GM18520 (cell line): ENCODE results near the gene PROCR.
"Not testable (repeated sequence)": the region's sequence is repeated elsewhere in the genome, so short reads cannot be mapped to it uniquely, and the experiment has no call there.

ENCODE experiments used
- ATAC-seq: cut with Tn5 transposase; IDR thresholded peaks from one replicate; pipeline ENCODE4 v1.9.1; 2021; ENCODE audit not compliant: unreplicated experiment

Gene PROCR

DNA sequence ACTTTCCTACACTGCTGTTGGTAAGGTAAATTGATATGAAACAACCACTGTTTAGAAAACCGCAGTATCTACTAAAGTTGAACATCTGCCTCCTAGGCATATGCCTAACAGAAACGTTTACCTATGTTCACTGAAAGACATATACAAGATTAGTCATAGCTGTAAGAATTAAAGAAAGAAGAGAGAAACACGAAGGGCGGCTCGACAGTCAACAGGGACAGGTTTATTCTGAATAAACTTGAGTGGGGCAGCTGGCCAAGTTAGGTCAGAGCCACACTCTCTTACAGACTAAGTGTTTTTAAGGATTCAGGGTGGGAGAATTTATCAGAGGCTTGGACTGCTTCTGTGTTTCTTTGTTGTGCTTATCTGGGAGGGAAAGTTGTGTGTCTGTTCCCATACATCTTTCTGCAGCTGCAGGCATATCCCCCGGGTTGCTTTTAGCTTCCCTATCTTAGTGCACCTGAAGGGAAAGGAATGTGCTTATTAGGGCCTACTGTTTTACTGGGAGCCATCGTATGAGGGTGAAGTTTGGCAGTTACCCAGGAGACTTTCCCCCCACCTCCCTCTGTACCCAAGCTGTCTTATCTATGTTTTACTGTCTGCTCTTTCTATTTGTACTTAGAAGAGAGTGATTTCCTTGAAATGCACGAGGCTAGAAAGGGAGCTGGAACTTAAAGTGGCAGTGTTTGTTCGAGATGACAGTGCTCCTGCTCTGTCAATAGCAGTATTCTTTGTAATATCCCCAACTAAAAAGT lies 20.4 kb downstream of the PROCR start:
- no peak for ATAC-seq

DNA sequence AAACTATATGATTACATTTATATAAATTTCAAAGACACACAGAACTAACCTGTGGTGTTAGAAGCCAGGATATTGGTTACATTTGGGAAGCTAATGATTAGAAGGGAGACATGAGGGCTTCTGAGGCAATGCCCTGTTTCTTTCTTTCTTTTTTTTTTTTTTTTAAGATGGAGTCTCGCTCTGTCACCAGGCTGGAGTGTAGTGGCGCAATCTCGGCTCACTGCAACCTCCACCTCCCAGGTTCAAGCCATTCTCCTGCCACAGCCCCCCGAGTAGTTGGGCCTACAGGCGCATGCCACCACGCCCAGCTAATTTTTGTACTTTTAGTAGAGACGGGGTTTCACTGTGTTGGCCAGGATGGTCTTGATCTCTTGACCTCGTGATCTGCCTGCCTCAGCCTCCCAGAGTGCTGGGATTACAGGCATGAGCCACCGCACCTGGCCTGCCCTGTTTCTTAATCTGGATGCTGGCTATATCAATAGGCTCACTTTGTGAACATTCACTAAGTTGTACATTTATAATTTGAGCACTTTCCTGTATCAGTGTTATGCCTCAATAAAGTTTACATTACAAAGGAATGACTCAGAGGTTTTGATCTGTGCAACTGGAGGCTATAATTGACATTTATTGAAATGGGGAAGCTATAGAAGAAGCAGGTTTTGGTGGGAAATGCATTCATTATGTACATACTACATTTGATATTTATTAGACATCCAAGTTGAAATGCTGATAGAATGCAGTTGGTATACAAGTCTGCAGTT lies 21.3 kb downstream of the PROCR start:
- not testable (repeated sequence) for ATAC-seq

DNA sequence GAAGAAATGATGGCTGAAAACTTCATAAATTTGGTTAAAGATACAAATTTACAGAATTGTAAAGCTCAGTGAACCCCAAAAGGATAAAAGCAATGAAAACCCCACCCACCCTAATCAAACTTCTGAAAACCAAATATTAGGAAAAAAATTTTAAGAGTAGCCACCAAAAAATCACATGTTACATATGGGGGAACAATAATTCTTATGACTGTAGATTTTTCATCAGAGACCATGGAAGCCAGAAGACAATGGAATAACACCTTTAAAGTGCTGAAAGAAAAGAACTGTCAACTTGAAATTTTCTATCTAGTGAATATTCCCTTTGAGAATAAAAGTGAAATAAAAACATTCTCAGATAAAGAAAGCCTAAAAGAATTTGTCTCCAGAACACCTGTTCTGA lies 24.4 kb downstream of the PROCR start:
- no peak for ATAC-seq

DNA sequence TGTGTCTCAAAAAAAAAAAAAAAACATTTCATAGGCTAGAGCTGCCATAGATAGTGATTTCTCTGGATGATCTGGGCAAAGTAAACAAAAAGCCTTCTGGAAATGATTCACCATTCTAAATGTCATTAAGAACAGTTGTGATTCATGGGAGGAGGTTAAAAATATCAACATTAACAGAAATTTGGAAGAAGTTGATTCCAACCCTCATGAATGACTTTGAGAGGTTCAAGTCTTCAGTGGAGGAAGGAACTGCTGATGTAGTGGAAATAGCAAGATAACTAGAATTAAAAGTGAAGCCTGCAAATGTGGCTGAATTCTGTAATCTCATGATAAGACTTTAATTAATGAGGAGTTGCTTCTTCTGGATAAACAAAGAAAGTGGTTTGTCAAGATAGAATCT lies 27.9 kb downstream of the PROCR start:
- no peak for ATAC-seq

DNA sequence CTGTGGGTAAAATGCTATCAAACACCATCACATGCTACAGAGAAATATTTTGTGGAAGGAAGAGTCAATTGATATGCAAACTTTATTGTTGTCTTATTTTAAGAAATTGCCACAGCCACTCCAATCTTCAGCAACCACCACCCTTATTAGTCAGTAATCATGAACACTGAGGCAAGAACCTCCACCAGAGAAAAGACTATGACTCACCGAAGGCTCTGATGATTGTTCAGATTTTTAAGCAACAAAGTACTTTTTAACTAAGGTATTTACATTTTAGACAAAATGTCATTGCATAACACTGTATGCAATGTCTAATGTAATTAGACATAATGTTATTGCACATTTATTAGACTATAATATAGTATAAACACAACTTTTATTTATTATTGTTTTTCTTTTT lies 28.4 kb downstream of the PROCR start:
- ATAC-seq, result no peak

DNA sequence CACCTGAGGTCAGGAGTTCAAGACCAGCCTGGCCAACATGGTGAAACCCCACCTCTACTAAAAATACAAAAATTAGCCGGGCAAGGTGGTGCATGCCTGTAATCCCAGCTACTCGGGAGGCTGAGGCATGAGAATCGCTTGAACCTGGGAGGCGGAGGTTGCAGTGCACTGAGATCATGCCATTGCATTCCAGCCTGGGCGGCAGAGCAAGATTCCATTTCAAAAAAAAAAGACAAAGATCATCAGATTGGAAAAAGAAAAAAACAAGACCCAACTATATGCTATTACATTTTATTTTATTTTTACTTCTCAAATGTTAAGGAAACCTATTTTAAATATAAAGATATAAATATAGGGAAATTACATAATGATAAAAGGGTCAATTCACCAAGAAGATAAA lies 29.6 kb downstream of the PROCR start:
- ATAC-seq, result not testable (repeated sequence)

DNA sequence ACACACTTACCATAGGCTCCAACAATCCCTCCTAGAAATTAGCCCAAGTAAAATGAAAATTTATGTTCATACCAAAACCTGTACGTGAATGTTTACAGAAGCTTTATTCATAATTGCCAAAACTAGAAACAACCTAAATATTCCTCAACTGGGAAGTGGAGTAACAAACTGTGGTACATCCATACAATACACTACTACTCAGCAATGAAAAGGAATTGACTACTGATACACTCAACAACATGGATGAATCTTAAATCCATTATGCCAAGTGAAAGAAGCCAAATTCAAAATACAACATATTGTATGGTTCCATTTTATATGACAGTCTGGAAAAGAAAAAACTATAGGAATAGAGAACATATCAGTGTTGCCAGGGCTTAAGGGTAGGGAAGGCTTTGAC lies 34.9 kb downstream of the PROCR start:
- ATAC-seq, result no peak

DNA sequence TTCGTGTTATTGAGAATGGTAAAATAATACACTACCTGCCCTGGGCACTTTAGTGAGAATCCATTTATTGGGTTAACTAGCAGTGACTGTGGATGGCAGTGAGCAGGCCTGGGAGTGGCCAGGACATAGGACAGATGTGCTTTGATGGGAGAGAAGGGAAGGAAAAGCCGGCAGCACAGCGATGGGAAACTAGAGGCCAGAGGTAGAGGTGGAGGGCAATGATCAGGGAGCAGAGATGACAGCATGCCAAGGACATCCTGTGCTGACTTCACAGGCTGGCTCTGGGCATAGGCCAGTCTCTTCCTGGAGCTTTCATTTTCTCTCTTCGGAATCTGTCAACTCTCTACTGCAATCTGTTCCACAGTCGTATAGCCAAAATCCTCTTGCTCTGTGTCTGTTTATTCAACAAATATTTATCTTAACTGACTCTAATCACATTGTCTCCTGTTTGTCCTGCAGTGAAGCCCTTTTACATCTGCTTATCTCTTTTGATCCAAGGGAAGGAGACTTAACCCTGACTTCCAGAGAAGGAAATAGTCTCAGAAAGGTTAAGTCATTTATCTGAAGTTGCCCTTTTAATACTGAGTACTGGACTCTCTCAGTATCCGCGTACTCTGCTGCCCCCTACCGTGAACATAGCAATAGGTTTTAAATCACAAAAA lies 36.2 kb downstream of the PROCR start:
- ATAC-seq, result no peak

DNA sequence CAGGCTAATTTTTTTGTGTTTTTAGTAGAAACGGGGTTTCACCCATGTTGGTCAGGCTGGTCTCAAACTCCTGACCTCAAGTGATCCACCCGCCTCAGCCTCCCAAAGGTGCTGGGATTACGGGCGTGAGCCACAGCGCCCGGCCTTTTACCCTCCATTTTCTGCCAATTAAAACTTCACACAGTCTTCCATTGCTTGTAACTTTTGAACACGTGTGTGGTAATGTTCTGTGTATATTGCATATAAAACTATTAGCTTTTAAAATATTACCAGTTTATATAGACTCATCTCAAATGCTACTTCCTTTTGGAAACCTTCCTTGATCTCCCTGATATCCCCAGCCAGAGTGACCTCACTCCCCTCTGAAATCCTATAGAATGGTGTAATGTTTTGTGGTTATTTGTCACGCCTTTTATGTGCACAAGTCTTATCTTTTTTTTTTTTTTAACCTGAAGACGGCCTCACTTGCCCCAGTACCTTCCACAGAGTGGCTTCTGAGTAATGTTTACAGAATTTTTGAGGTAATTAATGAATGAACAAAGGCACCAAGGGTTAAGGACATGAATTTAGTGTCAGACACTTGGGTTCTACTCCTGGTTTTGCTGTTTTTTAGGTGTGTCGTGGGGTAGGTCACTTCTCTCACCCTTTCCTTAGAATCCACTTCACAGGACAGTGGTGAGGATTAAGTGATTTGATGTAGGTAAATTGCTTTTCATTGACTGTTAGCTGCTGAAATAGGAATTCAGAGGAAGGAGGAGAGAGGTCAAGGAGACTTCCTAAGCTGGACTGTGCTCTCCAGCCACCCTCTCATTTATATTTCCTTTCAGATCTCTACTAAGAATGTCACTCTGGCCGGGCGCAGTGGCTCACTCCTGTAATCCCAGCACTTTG lies 43.4 kb downstream of the PROCR start:
- ATAC-seq, result no peak

DNA sequence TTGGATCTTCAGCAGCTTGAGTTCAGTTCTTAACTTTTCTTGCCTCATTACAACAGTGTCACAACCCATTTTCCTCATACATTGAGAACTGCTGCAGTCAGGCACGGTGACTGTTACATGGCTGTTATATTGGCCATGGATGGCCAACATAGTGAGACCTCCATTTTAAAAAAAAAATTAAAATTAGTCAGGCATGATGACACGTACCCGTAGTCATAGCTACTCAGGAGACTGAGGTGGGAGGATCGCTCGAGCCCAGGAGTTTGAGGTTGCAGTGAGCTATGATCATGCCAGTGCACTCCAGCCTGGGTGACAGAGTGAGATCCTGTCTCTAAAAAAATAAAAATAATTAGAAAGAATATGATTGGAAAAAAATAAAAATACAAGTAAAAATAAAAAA lies 44.7 kb downstream of the PROCR start:
- no peak for ATAC-seq

DNA sequence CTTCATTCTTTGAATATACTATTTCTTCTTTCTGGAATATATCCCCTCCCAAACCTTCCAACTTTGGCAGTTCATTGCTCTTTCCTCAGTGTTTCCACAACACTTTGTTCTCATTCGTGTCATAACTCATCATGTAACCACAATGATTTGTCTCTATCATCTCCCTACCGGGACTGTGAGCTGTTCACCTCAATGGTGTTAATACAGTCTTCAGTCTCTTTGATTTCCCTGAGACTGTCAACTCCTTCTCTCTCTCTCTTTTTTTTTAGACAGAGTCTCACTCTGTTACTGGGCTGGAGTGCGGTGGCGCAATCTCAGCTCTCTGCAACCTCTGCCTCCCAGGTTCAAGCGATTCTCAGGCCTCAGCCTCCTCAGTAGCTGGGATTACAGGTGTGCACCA lies 52.1 kb downstream of the PROCR start:
- ATAC-seq, result no peak

DNA sequence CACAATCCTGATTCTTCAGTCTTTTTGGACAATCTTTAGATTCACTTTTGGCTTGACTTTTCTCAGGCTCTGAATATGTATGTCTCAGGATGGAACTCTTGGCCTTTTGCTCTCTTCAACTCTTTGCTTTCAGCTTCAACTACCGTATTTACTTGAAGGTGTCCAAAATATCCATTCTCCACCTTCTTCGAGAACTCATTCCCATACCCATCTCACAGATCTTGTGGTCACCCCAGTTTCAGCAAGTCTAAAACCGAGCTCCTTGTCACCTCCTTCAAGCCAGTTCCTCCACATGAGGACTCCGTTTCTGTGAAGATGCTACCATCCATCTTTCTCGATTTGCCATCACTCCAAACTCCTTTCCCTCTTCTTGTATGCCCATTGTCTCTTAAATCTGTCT lies 52.7 kb downstream of the PROCR start:
- no peak for ATAC-seq

DNA sequence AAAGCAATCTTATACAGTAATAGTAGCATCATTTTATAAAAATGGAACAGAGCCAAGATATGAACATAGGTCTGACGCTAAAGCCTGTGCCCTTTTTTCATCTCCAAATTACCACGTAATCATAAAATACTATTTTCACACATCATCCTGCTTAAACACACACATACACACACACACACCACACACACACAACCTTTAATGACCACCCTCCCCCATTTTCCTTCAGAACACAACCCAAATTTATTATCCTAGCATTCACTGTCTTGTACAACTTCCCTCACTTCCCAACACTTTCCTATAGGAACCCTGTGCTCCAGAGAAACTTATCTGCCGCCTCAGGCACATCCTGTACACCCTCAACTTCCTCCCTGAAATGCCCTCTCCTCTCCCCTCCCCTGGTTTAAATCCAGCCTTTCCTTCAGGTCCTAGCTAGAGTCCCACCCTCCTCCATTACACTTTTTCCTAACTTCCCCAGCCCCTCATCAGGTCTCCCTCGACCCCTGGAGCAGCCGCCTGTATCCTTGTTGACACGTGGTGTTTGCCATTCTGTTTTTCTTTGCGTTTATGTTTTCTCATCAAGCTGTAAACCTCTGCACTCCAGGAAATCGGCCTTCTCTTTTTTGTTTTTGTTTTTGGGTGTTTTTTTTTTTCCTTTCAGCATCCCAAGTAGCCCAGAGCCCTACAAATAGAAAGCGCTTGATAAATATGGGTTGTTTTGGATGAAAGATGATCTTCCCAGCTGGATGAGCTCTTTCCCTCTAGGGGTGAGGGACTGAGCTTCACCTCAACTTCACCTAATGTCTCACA lies 53.6 kb downstream of the PROCR start:
- no peak for ATAC-seq

DNA sequence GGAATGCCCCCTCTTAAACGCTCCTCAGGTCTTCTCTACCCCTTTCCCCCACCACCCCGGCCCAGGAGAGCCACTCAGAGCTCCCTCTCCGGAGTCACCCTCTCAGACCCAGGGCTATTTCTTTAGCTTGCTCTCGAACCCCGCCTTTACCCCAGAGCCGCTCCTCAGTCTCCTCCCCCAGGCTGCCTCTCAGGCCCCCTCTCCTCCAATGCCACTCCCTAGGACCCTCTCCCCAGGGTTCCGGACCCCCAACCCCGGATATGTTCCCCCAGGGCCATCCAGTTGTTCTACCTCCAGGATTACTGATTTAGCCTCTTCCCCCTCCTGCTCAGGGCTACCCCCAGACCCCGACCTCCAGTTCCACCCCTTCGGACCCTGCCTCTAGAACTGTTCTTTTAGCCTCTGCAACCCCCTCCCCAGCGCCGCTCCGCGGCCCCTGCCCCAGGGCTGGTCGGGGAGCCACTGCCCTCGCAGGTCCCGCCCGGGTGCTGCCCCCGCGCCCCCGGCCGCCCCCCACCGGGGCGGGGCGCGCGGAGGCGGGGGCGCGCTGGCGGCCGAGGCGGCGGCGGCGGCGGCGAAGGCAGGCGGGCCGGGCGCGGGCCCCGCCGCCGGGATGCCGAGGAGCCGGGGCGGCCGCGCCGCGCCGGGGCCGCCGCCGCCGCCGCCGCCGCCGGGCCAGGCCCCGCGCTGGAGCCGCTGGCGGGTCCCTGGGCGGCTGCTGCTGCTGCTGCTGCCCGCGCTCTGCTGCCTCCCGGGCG lies 54.4 kb downstream of the PROCR start, which contains the start of gene MMP24:
Gene MMP24 (plus strand): TSS at position 565 of the 758 bp plus-strand sequence. CDS start 49 bp downstream, at position 614.
- ATAC-seq, result no peak
